GM19351 (cell line): ENCODE measurements around the gene CHCHD6.

Experiments
- ATAC-seq: cut with Tn5 transposase; IDR thresholded peaks from one replicate; pipeline ENCODE4 v1.9.1; 2021; ENCODE audit warnings: mild to moderate bottlenecking, moderate library complexity; ENCODE audit not compliant: unreplicated experiment

CHCHD6 gene

GRCh38 chr3:126668450-126669401 is 35.3 kb upstream of the CHCHD6 start:
- no peak for ATAC-seq

GRCh38 chr3:126671521-126671920 is 32.5 kb upstream of the CHCHD6 start:
- no peak for ATAC-seq

GRCh38 chr3:126672340-126672739 is 31.7 kb upstream of the CHCHD6 start:
- no peak for ATAC-seq

DNA sequence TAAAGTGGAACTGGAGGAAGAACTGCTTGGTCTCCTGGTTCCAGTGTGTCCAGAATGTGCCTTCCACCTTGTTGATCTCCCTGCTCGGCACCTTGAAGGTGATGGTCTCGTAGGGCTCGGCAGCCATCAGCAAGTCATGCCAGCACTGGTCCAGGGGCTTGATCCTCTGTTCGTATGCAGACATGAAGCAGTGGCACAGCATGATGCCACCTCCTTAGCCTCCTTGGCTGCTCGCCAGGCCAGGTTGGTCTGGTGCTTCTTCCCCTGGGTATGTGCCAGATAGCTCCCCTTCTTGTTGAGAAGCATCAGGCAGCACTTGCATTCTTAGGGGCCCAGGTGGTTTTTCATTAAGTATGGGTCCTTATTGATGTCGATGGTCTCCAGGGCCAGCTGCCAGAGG is 31.3 kb upstream of the CHCHD6 start:
- no peak for ATAC-seq

- ATAC-seq = no peak
Measured at GRCh38 chr3:126676919-126677705, 26.9 kb upstream of the CHCHD6 start.

- ATAC-seq = no peak
Measured at GRCh38 chr3:126677862-126678503, 26.1 kb upstream of the CHCHD6 start.

DNA sequence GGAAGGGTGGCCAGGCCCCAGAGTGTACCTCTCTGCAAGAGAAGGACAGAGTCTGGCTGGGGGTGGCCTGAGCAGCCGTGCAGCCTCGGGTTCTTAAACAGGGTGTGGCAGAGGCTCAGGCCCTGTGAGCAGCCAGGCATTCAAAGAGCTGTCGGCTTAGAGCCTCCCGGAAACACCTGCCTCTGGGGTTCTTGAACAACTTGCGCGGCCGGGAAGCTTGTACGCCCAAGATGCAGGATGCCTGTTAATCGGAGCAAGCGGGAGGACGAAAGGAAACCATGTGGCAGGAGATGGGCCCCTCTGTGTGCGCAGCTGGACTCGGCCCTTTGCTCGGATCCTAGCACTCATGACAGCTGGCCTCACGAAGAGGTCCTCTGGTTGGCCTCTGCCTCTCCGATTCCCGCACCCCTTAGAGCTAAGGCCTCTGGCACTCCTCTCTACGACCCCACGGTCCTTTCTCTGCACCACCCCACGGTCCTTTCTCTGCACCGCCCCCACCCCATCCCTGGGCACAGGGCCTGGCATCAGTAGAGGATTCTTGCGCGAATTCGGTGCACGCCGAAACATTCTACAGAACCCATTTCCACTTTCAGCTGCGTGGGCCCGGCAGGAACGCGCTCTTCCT is 25.2 kb upstream of the CHCHD6 start:
- ATAC-seq = no peak

DNA sequence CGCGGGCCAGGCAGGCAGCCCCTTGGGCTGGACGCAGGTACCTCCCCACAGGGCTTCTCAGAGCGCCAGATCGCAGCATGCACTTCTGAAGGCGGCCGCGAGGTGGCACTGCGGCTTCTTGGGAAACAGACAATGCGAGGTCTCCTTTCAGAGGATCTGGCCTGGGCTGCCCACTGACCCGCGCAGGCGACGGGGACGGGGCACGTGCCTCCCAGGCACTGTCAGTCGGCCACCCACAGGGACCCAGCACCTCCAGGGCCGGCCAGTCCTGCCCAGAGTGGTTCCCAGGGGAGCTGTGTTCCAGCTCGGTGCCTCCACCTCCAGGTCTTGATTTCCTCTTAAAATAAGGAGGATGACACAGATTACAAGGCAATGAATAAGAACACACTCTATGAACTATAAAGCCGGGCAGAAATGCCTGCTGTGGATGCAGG is 24.7 kb upstream of the CHCHD6 start:
- ATAC-seq = no peak

DNA sequence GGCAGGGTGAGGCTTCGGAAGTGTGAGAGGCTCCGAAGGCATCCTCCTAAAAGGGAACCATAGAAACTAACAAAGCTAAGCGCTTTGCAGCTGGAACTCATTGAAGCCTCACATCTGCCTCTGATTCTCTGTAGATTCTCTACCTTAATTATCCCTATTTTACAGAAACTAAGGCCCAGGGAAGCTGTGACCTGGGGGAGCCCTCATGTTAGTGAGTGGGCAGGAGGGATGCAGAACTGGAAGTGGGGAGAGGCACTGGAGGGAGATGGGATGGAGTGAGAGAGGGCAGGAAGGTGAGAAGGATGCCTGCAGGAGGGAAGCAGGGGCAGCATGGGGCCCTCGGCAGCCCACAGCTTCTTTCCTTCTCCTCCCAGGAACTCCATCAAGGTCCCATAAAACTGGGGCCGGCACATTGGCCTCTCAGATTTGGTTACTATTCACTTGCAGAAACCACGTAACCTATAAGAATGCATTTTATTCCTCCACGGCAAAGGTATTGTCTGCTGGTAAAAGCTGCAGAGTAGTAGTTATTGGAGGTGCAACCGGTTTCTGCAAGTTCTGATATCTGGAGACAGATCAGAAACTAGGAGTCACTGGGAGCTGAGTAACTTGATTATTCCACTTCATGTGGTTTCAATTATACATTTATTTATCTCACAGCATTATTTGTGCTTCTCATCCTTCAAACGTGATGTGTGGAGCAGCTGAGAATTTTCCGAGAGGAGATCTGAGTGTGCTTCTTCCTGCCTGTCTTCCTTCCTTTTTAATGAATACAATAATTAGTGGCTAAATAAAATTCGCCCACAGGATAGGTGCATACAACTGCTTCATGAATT is 24.0 kb upstream of the CHCHD6 start:
- no peak for ATAC-seq

GRCh38 chr3:126680667-126681055 is 23.4 kb upstream of the CHCHD6 start:
- ATAC-seq = no peak

- ATAC-seq = no peak
Measured at GRCh38 chr3:126682009-126682408, 22.0 kb upstream of the CHCHD6 start.

GRCh38 chr3:126683069-126683468 is 21.0 kb upstream of the CHCHD6 start:
- ATAC-seq = no peak

GRCh38 chr3:126684218-126684751 is 19.8 kb upstream of the CHCHD6 start:
- ATAC-seq = no peak

DNA sequence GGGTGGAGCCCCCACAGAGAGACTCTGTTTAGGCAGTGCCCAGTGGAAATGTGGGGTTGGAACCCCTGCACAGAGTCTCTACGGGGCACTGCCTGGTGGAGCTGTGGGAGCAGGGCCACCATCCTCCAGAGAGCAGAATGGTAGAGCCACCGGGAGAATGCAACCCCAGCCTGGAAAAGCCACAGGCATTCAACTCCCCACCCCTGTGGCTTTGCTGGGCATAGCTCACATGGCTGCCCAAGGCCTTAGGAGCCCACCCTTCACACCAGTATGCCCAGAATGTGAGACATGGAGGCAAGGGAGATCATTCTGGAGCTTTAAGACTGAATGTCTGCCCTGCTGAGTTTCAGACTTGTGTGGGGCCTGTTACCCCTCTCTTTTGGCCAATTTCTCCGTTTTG is 19.0 kb upstream of the CHCHD6 start:
- no peak for ATAC-seq

DNA sequence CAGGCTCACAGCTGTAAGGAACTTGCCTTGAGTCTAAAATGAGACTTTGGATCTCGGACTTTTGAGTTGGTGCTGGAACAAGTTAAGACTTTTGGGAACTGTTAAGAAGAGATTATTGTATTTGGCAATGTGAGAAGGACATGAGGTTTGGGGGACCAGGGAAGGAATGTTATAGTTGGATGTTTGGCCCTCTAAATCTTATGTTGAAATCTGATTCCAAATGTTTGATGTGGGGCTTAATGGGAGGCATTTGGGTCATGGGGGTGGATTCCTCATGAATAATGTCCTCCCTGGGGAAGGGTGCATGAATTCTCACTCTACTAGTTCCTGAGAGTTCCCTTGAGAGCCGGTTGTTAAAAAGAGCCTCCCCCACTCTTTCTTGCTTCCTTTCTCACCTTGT is 18.5 kb upstream of the CHCHD6 start:
- ATAC-seq = no peak

- ATAC-seq = no peak
Measured at GRCh38 chr3:126691765-126692164, 12.3 kb upstream of the CHCHD6 start.

DNA sequence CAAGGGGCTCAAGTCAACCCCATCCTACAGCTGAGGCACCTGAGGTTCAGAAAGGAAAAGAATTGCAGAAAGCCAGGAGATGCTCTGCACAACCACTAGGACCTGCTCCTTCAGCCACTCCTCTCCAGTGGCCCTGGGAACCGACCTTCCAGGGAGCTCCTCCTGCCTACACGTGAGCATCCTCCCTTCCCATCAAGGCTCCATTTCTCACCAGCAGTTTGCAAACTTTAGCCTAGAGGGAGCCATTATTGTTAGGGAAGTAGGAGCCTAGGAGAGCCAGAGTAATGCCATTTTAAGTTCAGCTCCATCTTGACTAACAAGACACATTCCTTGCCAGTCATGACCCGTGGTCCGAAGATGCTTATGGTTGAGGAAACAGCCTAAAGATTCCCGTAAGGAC is 11.2 kb upstream of the CHCHD6 start:
- no peak for ATAC-seq

DNA sequence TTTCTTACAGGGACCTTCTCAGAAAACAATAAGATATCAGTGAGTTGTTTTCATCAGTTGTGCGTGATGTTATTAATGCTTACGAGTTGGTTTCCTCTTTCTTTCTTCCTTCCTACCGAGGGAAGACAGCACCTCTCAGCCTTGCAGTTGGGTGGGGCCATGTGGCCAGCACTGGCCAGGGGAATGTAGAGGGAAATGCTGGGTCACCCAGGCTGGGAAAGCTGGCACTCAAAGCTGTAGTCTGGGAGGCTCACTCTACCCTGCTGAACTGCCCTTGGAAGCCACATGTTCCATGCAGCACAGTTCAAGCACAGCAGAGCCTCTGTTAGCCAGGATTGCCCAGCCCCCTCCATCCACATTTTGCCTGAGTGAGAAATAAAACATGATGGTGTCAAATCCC is 10.1 kb upstream of the CHCHD6 start:
- no peak for ATAC-seq

DNA sequence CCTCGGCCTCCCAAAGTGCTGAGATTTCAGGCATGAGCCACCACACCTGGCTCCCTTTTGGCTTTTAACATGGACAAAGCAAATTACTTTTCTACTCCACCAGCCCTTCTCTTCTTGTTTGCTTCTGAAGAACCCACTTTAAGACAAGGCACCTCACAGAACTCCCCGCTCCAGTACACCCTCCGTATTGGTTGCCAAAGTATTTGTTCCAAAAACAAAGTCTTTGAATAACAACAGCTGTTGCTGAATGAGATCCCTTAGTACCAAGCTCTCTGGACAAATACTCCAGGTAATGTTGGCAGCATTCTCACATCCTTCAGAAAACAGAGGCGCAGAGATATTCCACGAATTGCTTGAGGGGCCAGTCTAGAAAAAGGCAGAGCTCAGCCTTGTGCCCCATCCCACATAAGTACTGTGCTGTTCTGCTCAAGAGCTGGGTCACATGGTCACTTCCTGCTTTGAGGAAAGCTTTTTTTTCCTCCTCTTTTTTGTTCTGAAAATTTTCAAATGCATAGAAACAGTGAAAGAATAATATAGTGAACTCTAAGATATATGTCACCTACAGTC is 7.3 kb upstream of the CHCHD6 start:
- no peak for ATAC-seq

- no peak for ATAC-seq
Measured at GRCh38 chr3:126699011-126699410, 5.0 kb upstream of the CHCHD6 start.
